ENCODE results near the gene ATP1A3.

GRCh38 chr19:41959056-41960053 is 34.7 kb downstream of the ATP1A3 start, which contains the start of gene RABAC1:
- peak; percentile 32 for TF ChIP-seq CTCF (conservative IDR thresholded peaks at IDR 0.05; ENCODE audit: low read depth, low read length)
- no peak for TF ChIP-seq EZH2 (IDR thresholded peaks at IDR 0.05; ENCODE audit: borderline replicate concordance, low read depth, low read length, poor library complexity, severe bottlenecking)
